HepG2 (cell line): ENCODE measurements around the gene CHST3. TPM values are rescaled to one million over a fixed set of nuclear protein-coding genes. Genes with fewer than 3 reads are reported as not detected.
A peak's percentile ranks its signal among the peaks of the same experiment; 100 is the strongest.

Experiments
- ARID5B ChIP-seq: IDR thresholded peaks from 2 replicates; pipeline ENCODE4 v1.4.0; 2020; ENCODE audit warnings: mild to moderate bottlenecking, missing genetic modification reagents
- EHMT2 ChIP-seq: fragments of 200-600 bp; sonication (generic); IDR thresholded peaks from 2 replicates; pipeline ENCODE4 v1.7.0; 2017; ENCODE audit warnings: antibody characterized with exemption, low read depth, low read length, borderline replicate concordance
- ETV6 ChIP-seq: sonication (generic); formaldehyde crosslinking; conservative IDR thresholded peaks from 2 replicates; pipeline ENCODE4 v1.4.0; 2020; ENCODE audit warnings: missing genetic modification reagents
- HES4 ChIP-seq: sonication (generic); formaldehyde crosslinking; IDR thresholded peaks from 2 replicates; pipeline ENCODE4 v1.9.0; 2021; ENCODE audit warnings: mild to moderate bottlenecking, missing genetic modification reagents, borderline replicate concordance
- MEIS2 ChIP-seq: sonication (generic); formaldehyde crosslinking; IDR thresholded peaks from 2 replicates; pipeline ENCODE4 v1.9.0; 2021; ENCODE audit warnings: mild to moderate bottlenecking, missing genetic modification reagents
- NFE2 ChIP-seq: sonication (generic); formaldehyde crosslinking; IDR thresholded peaks from 2 replicates; pipeline ENCODE4 v1.4.0; 2020; ENCODE audit warnings: missing genetic modification reagents
- SALL1 ChIP-seq: sonication (generic); formaldehyde crosslinking; IDR thresholded peaks from 2 replicates; pipeline ENCODE4 v1.8.0; 2022; ENCODE audit warnings: mild to moderate bottlenecking, missing genetic modification reagents
- ZBTB7B ChIP-seq: sonication (generic); formaldehyde crosslinking; IDR thresholded peaks from 2 replicates; pipeline ENCODE4 v1.4.0; 2020; ENCODE audit warnings: missing genetic modification reagents
- ZNF18 ChIP-seq: sonication (generic); formaldehyde crosslinking; IDR thresholded peaks from 2 replicates; pipeline ENCODE4 v1.8.0; 2022; ENCODE audit warnings: mild to moderate bottlenecking, missing genetic modification reagents; ENCODE audit not compliant: insufficient replicate concordance
- ZNF207 ChIP-seq: fragments of 450-650 bp; IDR thresholded peaks from 2 replicates; pipeline ENCODE4 v1.6.1; 2016; ENCODE audit warnings: antibody characterized with exemption, borderline replicate concordance
- ZNF609 ChIP-seq: sonication (generic); formaldehyde crosslinking; IDR thresholded peaks from 2 replicates; pipeline ENCODE4 v1.4.0; 2020; ENCODE audit warnings: mild to moderate bottlenecking, missing genetic modification reagents, borderline replicate concordance
- ZNF780A ChIP-seq: sonication (generic); formaldehyde crosslinking; IDR thresholded peaks from 2 replicates; pipeline ENCODE4 v1.8.0; 2022; ENCODE audit warnings: mild to moderate bottlenecking, missing genetic modification reagents, moderate library complexity
- polyA plus RNA-seq, 8 experiments: library from polyadenylated mRNA; depleted of rRNA in 3 of 8; stranded (reverse) in 7 of 8; unstranded in 1 of 8; fragments of >200 nt; fragmentation: Illumina TruSeq in 4 of 8; extraction: Trizol in 4 of 8; gene quantifications; 2 replicates each; pipeline versions ENCODE4 v1.2.1 to v1.2.3, GENCODE V29; 2011 to 2016; ENCODE audit warnings: low read depth in 4 of 8, missing spikeins in 1 of 8, mixed read lengths in 1 of 8; ENCODE audit not compliant: insufficient read depth in 1 of 8
- total RNA-seq, 5 experiments: library from RNA; depleted of rRNA; stranded (reverse); fragments of >200 nt; fragmentation: Illumina TruSeq; extraction: Trizol; gene quantifications; 2 replicates each; pipeline ENCODE4 v1.2.3, GENCODE V29; 2016; ENCODE audit warnings: low read depth in 1 of 5
- TF ChIP-seq, protein P1 (sequence below): sonication (generic); formaldehyde crosslinking; IDR thresholded peaks from 2 replicates; pipeline ENCODE4 v1.4.0; 2020; ENCODE audit warnings: missing genetic modification reagents, borderline replicate concordance

CHST3 gene
- total and polyA plus RNA-seq, 2 of the 13 experiments (the other 11 are each of a cell fraction or from before 2014, with no cell fraction given): 7.2 to 18.7 TPM

DNA sequence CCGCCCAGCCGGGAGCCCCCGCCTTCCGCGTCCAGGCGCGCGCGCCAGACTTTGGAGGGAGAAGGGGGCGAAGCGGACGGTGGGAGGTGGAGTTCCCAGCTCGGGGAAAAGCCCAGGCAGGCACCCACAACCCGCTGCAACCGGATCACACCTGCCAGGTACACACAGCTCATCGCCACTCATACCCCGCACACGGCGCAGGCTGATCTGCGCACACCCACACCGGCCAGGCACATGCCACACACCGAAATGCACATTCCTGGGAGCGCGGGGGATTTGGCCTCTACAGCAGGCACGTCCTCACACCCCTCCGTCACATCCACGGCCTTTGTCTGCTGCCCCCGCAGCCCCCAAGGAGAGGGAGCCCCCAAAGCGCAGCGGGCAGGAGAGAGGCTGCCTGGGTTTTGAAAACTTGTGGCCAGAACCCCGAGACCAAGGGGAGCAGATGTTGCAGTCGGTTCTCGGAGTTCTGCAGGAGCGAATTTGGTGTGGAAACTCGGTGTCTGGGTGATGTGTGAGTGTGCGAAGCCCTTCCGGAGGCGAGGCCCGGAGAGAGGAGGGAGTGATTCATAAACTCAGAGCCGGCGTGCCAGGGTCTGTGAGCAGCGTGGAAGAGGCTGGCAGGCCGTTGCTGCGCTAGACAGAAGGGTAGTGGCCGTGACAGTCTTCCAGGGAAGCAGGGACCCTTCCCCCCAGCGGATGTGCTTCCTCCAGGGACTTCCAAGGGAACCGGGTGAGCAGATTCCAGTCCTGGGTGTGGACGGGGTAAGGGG, 734 bp downstream of the CHST3 start (continued):
- TF ChIP-seq ZNF780A (CRISPR knock-in tag) (no peak), NFE2 (CRISPR knock-in tag) (no peak), ZNF207 (no peak), SALL1 (peak; percentile 56), ZNF18 (CRISPR knock-in tag) (no peak), ZBTB7B (CRISPR knock-in tag) (no peak), ZNF609 (CRISPR knock-in tag) (peak; percentile 61; the same call in 1 of the 2 replicates), HES4 (CRISPR knock-in tag) (no peak; the same call in 1 of the 2 replicates), ARID5B (CRISPR knock-in tag) (no peak), ETV6 (CRISPR knock-in tag) (no peak), EHMT2 (no peak), MEIS2 (CRISPR knock-in tag) (no peak; the same call in 1 of the 2 replicates)
- TF ChIP-seq, protein P1, sequence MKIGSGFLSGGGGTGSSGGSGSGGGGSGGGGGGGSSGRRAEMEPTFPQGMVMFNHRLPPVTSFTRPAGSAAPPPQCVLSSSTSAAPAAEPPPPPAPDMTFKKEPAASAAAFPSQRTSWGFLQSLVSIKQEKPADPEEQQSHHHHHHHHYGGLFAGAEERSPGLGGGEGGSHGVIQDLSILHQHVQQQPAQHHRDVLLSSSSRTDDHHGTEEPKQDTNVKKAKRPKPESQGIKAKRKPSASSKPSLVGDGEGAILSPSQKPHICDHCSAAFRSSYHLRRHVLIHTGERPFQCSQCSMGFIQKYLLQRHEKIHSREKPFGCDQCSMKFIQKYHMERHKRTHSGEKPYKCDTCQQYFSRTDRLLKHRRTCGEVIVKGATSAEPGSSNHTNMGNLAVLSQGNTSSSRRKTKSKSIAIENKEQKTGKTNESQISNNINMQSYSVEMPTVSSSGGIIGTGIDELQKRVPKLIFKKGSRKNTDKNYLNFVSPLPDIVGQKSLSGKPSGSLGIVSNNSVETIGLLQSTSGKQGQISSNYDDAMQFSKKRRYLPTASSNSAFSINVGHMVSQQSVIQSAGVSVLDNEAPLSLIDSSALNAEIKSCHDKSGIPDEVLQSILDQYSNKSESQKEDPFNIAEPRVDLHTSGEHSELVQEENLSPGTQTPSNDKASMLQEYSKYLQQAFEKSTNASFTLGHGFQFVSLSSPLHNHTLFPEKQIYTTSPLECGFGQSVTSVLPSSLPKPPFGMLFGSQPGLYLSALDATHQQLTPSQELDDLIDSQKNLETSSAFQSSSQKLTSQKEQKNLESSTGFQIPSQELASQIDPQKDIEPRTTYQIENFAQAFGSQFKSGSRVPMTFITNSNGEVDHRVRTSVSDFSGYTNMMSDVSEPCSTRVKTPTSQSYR: no peak
